H1 (cell line): Measurements from ENCODE around the gene MRPS10.

ENCODE experiments used
- CHD2 ChIP-seq: IDR thresholded peaks from 2 replicates; pipeline ENCODE4 v1.6.1; 2012; ENCODE audit warnings: low read length, improper control_type of control experiment
- EP300 ChIP-seq, 2 experiments: IDR thresholded peaks; 1 replicate in 1 of 2; 2 replicates in 1 of 2; pipeline ENCODE4 v1.6.1; 2011 to 2012; ENCODE audit warnings: low read depth in 2 of 2, low read length in 2 of 2, mild to moderate bottlenecking in 2 of 2, borderline replicate concordance in 1 of 2, inconsistent platforms in 1 of 2, moderate library complexity in 1 of 2
- GABPA ChIP-seq: IDR thresholded peaks from 2 replicates; pipeline ENCODE4 v1.6.1; 2011; ENCODE audit warnings: mild to moderate bottlenecking, low read length, moderate library complexity, borderline replicate concordance; ENCODE audit not compliant: insufficient read depth
- GTF2F1 ChIP-seq: IDR thresholded peaks from 2 replicates; pipeline ENCODE4 v1.6.1; 2012; ENCODE audit warnings: low read depth, low read length, improper control_type of control experiment, borderline replicate concordance
- POLR2A ChIP-seq, 2 experiments: IDR thresholded peaks; 1 replicate in 1 of 2; 2 replicates in 1 of 2; pipeline ENCODE4 v1.6.1; 2011; ENCODE audit warnings: low read depth in 2 of 2, low read length in 2 of 2, mild to moderate bottlenecking in 2 of 2; ENCODE audit errors: control extremely low read depth in 1 of 2
- SP1 ChIP-seq: IDR thresholded peaks from 2 replicates; pipeline ENCODE4 v1.6.1; 2011; ENCODE audit warnings: low read depth, low read length
- SRF ChIP-seq: IDR thresholded peaks from 2 replicates; pipeline ENCODE4 v1.6.1; 2011; ENCODE audit warnings: mild to moderate bottlenecking, low read depth, low read length, moderate library complexity
- TBP ChIP-seq: IDR thresholded peaks from 2 replicates; pipeline ENCODE4 v1.6.1; 2011; ENCODE audit warnings: low read depth, low read length, improper control_type of control experiment
- TF ChIP-seq, protein P1 (sequence below), 3 experiments: IDR thresholded peaks; 1 replicate in 2 of 3; 2 replicates in 1 of 3; pipeline versions ENCODE4 v1.5.1 to v1.6.1; 2011; ENCODE audit warnings: low read length in 3 of 3, mild to moderate bottlenecking in 3 of 3, inconsistent platforms in 2 of 3, low read depth in 1 of 3, moderate library complexity in 1 of 3; ENCODE audit not compliant: insufficient read depth in 1 of 3; ENCODE audit errors: control extremely low read depth in 1 of 3

DNA sequence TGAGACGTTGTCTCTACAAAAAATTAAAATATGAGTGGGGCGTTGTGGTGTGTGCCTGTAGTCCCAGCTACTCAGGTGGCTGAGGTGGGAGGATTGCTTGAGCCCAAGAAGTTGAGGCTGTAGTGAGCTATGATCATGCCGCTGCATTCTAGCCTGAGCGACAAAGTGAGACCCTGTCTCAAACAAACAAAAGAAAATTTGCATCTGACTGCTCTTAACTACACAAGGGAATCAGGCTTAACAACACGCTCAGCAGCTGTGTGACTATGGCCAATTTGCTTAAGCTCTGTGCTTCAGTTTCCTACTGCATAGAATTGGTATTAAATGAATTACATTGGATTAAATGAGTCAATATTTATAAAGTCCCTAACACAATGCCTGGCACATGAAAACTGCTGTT lies 24.3 kb upstream of the MRPS10 start:
- TF ChIP-seq CHD2 (no peak), EP300 (IDR thresholded peaks at IDR 0.05; ENCODE audit: borderline replicate concordance in 1 of 2, low read depth in 2 of 2, low read length in 2 of 2) (no peak), POLR2A (IDR thresholded peaks at IDR 0.05; ENCODE audit: control extremely low read depth in 1 of 2, low read depth in 2 of 2, low read length in 2 of 2) (no peak), TBP (no peak), GTF2F1 (no peak), SP1 (0 out of 2 replicates have a peak, but pooled peaks have one; percentile 26), SRF (no peak), GABPA (no peak)
- TF ChIP-seq, protein P1, sequence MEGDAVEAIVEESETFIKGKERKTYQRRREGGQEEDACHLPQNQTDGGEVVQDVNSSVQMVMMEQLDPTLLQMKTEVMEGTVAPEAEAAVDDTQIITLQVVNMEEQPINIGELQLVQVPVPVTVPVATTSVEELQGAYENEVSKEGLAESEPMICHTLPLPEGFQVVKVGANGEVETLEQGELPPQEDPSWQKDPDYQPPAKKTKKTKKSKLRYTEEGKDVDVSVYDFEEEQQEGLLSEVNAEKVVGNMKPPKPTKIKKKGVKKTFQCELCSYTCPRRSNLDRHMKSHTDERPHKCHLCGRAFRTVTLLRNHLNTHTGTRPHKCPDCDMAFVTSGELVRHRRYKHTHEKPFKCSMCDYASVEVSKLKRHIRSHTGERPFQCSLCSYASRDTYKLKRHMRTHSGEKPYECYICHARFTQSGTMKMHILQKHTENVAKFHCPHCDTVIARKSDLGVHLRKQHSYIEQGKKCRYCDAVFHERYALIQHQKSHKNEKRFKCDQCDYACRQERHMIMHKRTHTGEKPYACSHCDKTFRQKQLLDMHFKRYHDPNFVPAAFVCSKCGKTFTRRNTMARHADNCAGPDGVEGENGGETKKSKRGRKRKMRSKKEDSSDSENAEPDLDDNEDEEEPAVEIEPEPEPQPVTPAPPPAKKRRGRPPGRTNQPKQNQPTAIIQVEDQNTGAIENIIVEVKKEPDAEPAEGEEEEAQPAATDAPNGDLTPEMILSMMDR (IDR thresholded peaks at IDR 0.05; ENCODE audit: control extremely low read depth in 1 of 3, insufficient read depth in 1 of 3, low read depth in 1 of 3, low read length in 3 of 3) = no peak
